Measurements from ENCODE around the gene ARHGEF28. TPM values are rescaled to one million over a fixed set of nuclear protein-coding genes. Genes with fewer than 3 reads are reported as not detected.

ARHGEF28 gene
- total RNA-seq, 1 donor from 2014 or later, result 0.11 TPM

- Histone ChIP-seq H3K9ac (no peak overlapping the region), H3K9me3 (ENCODE audit: low read depth) (no peaks in the 10 kb centered on the region), H3K36me3 (no peaks in the 10 kb centered on the region), H3F3A (ENCODE audit: low read depth) (no peaks in the 10 kb centered on the region), H3K4me2 (no peak overlapping the region), H3K4me3 (no peak overlapping the region), H4K20me1 (ENCODE audit: low read depth) (no peaks in the 10 kb centered on the region), H2AFZ (replicated peaks) (no peak overlapping the region), H3K79me2 (ENCODE audit: low read depth) (no peaks in the 10 kb centered on the region), H3K4me1 (no peaks in the 10 kb centered on the region), H3K27ac (no peak overlapping the region), H3K27me3 (no peaks in the 10 kb centered on the region)
- H3K27ac Mint-ChIP-seq, result no peak overlapping the region
- H3K27me3 Mint-ChIP-seq (ENCODE audit: insufficient read depth, low read depth), result peaks cover 2% of the 10 kb centered on the region
- no peak overlapping the region for H3K4me3 Mint-ChIP-seq
- H3K9me3 Mint-ChIP-seq, result no peaks in the 10 kb centered on the region
- H3K36me3 Mint-ChIP-seq, result no peaks in the 10 kb centered on the region
- no peak for DNase-seq (ENCODE audit: low spot score)
- no peaks in the 10 kb centered on the region for H3K4me1 Mint-ChIP-seq
- TF ChIP-seq EZH2 (IDR thresholded peaks at IDR 0.05) (no peak), CTCF (IDR thresholded peaks at IDR 0.05) (no peak), EZH2phosphoT487 (IDR thresholded peaks at IDR 0.05) (no peak)
Observed at GRCh38 chr5:73732045-73732444, 106.0 kb downstream of the ARHGEF28 start.

- H3K4me2 ChIP-seq, result no peak overlapping the region
- H3K9me3 ChIP-seq (ENCODE audit: low read depth), result no peaks in the 10 kb centered on the region
- no peaks in the 10 kb centered on the region for H4K20me1 ChIP-seq (ENCODE audit: low read depth)
- H3K27ac ChIP-seq, result no peak overlapping the region
- H2AFZ ChIP-seq (replicated peaks), result no peak overlapping the region
- Mint-ChIP-seq H3K9me3 (no peaks in the 10 kb centered on the region), H3K4me1 (no peaks in the 10 kb centered on the region), H3K27ac (no peak overlapping the region), H3K4me3 (no peak overlapping the region), H3K36me3 (no peaks in the 10 kb centered on the region), H3K27me3 (ENCODE audit: insufficient read depth, low read depth) (no peaks in the 10 kb centered on the region)
- TF ChIP-seq CTCF (IDR thresholded peaks at IDR 0.05) (no peak), EZH2phosphoT487 (IDR thresholded peaks at IDR 0.05) (no peak), EZH2 (IDR thresholded peaks at IDR 0.05) (no peak)
- no peaks in the 10 kb centered on the region for H3F3A ChIP-seq (ENCODE audit: low read depth)
- H3K9ac ChIP-seq, result no peak overlapping the region
- DNase-seq (ENCODE audit: low spot score), result no peak
- no peaks in the 10 kb centered on the region for H3K79me2 ChIP-seq (ENCODE audit: low read depth)
- no peaks in the 10 kb centered on the region for H3K36me3 ChIP-seq
- no peaks in the 10 kb centered on the region for H3K4me1 ChIP-seq
- no peak overlapping the region for H3K4me3 ChIP-seq
- no peaks in the 10 kb centered on the region for H3K27me3 ChIP-seq
Observed at GRCh38 chr5:73733219-73733618, 107.2 kb downstream of the ARHGEF28 start.

GRCh38 chr5:73735032-73735734 lies 109.2 kb downstream of the ARHGEF28 start:
- H3K9ac ChIP-seq, result no peak overlapping the region
- no peaks in the 10 kb centered on the region for H3K27me3 Mint-ChIP-seq (ENCODE audit: insufficient read depth, low read depth)
- H3K36me3 ChIP-seq, result no peaks in the 10 kb centered on the region
- H3K79me2 ChIP-seq (ENCODE audit: low read depth), result no peaks in the 10 kb centered on the region
- no peak overlapping the region for H2AFZ ChIP-seq (replicated peaks)
- no peaks in the 10 kb centered on the region for H4K20me1 ChIP-seq (ENCODE audit: low read depth)
- no peak for DNase-seq (ENCODE audit: low spot score)
- H3K4me3 Mint-ChIP-seq, result no peak overlapping the region
- TF ChIP-seq EZH2phosphoT487 (IDR thresholded peaks at IDR 0.05) (no peak), EZH2 (IDR thresholded peaks at IDR 0.05) (no peak), CTCF (IDR thresholded peaks at IDR 0.05) (no peak)
- H3K4me1 Mint-ChIP-seq, result peaks cover under 1% of the 10 kb centered on the region
- H3K4me1 ChIP-seq, result no peaks in the 10 kb centered on the region
- no peak overlapping the region for H3K4me3 ChIP-seq
- no peak overlapping the region for H3K27ac Mint-ChIP-seq
- no peaks in the 10 kb centered on the region for H3K36me3 Mint-ChIP-seq
- no peaks in the 10 kb centered on the region for H3K9me3 Mint-ChIP-seq
- H3F3A ChIP-seq (ENCODE audit: low read depth), result no peaks in the 10 kb centered on the region
- H3K27me3 ChIP-seq, result no peaks in the 10 kb centered on the region
- no peaks in the 10 kb centered on the region for H3K9me3 ChIP-seq (ENCODE audit: low read depth)
- H3K27ac ChIP-seq, result no peak overlapping the region
- no peak overlapping the region for H3K4me2 ChIP-seq
